ENCODE data around the gene ERN2.

GRCh38 chr16:23701045-23701444 is 12.0 kb downstream of the ERN2 start:
- TF ChIP-seq, protein P1, sequence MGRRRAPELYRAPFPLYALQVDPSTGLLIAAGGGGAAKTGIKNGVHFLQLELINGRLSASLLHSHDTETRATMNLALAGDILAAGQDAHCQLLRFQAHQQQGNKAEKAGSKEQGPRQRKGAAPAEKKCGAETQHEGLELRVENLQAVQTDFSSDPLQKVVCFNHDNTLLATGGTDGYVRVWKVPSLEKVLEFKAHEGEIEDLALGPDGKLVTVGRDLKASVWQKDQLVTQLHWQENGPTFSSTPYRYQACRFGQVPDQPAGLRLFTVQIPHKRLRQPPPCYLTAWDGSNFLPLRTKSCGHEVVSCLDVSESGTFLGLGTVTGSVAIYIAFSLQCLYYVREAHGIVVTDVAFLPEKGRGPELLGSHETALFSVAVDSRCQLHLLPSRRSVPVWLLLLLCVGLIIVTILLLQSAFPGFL (CRISPR knock-in tag; IDR thresholded peaks at IDR 0.05) = no peak
- peak; percentile 46 for TF ChIP-seq ZFX (CRISPR knock-in tag; IDR thresholded peaks at IDR 0.05)
- TF ChIP-seq ZNF239 (CRISPR knock-in tag; IDR thresholded peaks at IDR 0.05) = no peak
- TF ChIP-seq EP300 (IDR thresholded peaks at IDR 0.05; ENCODE audit: low read length) = no peak
- TF ChIP-seq CTCF (IDR thresholded peaks at IDR 0.05 in 2 of 3, conservative IDR thresholded peaks at IDR 0.05 in 1 of 3; ENCODE audit: insufficient read depth in 2 of 3, low read depth in 1 of 3, low read length in 3 of 3) = no peak
- no peak for TF ChIP-seq COPS2 (conservative IDR thresholded peaks at IDR 0.05)
